ENCODE measurements around the gene ATP5F1D.
A peak's percentile ranks its signal among the peaks of the same experiment; 100 is the strongest.

Gene ATP5F1D

DNA sequence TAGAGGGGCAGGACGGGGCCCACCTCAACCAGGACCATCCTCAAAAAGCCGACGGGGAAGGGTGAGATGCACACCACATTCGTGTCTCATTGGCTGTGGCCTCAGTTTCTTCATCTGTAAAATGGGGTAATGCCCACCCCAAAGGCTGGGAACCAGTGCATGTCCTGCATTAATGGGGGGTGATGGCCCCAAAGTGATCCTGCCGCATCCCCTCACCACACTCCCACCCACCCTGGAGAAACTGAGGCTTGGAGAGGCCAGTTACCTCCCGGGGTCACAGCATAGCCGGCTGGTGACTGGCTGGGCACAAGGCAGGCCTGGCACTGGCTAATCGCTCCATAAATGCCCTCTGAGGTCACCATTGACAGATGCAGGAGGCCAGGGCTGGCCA lies 6.2 kb downstream of the ATP5F1D start:
- TF ChIP-seq, protein P1, sequence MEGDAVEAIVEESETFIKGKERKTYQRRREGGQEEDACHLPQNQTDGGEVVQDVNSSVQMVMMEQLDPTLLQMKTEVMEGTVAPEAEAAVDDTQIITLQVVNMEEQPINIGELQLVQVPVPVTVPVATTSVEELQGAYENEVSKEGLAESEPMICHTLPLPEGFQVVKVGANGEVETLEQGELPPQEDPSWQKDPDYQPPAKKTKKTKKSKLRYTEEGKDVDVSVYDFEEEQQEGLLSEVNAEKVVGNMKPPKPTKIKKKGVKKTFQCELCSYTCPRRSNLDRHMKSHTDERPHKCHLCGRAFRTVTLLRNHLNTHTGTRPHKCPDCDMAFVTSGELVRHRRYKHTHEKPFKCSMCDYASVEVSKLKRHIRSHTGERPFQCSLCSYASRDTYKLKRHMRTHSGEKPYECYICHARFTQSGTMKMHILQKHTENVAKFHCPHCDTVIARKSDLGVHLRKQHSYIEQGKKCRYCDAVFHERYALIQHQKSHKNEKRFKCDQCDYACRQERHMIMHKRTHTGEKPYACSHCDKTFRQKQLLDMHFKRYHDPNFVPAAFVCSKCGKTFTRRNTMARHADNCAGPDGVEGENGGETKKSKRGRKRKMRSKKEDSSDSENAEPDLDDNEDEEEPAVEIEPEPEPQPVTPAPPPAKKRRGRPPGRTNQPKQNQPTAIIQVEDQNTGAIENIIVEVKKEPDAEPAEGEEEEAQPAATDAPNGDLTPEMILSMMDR (IDR thresholded peaks at IDR 0.05; ENCODE audit: borderline replicate concordance, insufficient read depth, low read depth, low read length) = no peak
- H3K4me3 ChIP-seq (ENCODE audit: low read depth, low read length) = peak overlapping the region; percentile 70

DNA sequence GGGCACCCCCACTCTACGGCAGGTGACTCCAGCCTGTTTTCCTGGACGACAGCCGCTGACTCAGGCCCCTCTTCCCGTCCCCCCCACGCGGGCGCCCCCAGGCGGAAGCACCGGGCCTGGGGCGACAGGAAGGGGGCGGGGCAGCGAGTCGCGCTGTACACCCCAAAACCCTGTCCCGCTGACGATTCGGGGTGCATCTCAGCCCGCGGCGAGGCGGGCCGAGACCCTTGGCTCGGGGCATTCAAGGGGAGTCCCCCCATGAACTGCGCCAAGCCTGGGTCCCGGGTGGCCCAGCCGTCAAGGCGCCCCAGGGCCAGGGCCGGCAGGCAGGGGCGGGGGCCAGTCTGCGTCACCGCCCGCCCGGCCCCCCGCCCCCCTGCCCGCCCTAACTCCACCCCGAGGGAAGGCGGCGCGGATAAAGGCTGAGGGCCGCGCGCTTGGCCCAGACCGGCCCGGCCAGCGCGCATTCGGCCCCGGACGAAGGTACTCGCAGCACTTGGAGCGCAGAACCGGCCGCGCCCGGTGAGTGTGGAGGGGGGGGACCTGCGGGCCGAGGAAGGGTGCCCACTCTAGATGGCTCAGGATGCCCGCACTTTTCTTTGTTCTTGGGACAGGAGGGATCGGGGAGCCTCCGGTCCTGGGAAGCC lies 6.7 kb downstream of the ATP5F1D start, which contains the start of gene MIDN:
Gene MIDN (plus strand): TSS at position 445 of the 647 bp plus-strand sequence. CDS start 1,714 bp downstream, outside the sequence.
- H3K4me3 ChIP-seq (ENCODE audit: low read depth, low read length) = peak within 1 kb of the TSS; percentile 70
- TF ChIP-seq, protein P1 (IDR thresholded peaks at IDR 0.05; ENCODE audit: borderline replicate concordance, insufficient read depth, low read depth, low read length) = peak; percentile 56

DNA sequence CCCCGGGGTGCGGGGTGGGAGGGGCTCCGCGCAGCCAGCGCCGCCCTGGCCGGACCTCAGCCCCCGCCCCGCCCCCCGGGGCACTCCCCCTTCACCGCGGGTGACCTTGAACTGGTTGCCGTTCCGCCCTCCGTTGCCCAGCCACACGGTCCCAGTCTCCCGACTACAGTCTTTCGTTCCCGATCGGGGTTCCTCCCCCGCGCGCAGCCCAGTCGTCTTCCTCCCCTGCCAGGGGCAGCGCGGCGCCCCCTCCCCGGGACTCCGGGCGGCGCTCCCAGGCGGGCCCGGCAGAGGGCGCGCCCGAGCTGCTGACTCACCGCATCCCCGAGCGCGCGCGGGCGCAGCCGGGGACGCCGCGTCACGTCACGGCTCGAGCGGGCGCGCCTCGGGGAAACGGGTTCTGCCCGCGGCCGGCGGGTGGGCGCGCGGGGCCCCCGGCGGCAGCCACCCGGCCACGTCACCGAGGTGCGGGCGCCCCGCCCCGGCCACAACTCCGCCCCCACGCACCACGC lies 7.3 kb downstream of the ATP5F1D start:
- H3K4me3 ChIP-seq (ENCODE audit: low read depth, low read length) = peak overlapping the region; percentile 70
- TF ChIP-seq, protein P1 (IDR thresholded peaks at IDR 0.05; ENCODE audit: borderline replicate concordance, insufficient read depth, low read depth, low read length) = peak; percentile 96

DNA sequence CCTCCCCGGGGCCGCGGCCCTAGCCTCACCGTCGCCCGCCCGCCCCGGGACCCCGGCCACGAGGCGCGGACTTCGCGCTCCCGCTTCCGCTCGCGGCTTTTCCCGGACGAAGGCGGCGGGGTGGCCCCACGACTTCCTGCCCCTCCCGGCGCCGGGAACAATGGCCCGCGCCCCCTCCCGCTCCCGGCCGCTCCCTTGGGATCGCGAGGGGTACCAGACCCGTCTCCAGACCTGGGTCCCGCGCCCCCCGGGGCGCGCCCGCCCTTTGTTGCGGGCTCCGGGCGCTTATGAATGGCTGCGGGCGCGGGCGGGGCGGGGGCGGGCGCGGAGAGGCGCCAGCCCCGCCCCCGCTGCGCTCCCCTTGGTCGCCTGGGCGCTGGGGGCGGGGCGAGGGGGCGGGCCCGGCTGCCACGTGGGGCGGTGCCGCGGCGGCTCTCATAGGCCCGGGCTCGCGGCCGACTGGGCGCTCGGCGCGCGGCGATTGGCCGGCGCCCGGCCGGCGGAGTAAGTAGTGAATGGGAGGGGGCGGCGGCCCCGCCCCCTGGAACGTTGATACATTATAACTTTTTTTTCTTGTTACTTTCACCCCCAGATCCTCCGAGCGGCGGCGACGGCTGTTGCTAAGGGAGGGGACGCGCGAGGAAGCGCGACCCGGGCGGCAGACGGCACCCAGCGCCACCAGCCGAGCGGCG lies 7.9 kb downstream of the ATP5F1D start:
- TF ChIP-seq, protein P1 (IDR thresholded peaks at IDR 0.05; ENCODE audit: borderline replicate concordance, insufficient read depth, low read depth, low read length) = no peak
- peak overlapping the region; percentile 73 for H3K4me3 ChIP-seq (ENCODE audit: low read depth, low read length)

DNA sequence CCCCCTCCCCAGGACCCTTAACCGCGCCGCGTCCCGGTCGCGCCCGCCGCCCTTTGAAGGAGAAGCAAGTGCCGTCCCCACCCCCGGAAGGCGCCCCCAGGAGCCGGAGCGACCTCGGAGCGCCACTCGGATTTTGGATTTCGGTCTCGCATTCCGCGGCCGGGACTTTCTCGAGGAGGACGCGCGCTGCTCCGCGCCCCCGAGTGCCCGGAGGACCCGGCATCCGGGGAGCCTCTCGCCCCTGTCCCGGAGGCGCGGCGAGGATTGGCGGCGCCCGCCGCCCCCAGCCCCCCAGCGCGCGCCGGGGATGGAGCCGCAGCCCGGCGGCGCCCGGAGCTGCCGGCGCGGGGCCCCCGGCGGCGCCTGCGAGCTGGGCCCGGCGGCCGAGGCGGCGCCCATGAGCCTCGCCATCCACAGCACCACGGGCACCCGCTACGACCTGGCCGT lies 8.5 kb downstream of the ATP5F1D start:
- peak overlapping the region; percentile 73 for H3K4me3 ChIP-seq (ENCODE audit: low read depth, low read length)
- TF ChIP-seq, protein P1 (IDR thresholded peaks at IDR 0.05; ENCODE audit: borderline replicate concordance, insufficient read depth, low read depth, low read length) = no peak

DNA sequence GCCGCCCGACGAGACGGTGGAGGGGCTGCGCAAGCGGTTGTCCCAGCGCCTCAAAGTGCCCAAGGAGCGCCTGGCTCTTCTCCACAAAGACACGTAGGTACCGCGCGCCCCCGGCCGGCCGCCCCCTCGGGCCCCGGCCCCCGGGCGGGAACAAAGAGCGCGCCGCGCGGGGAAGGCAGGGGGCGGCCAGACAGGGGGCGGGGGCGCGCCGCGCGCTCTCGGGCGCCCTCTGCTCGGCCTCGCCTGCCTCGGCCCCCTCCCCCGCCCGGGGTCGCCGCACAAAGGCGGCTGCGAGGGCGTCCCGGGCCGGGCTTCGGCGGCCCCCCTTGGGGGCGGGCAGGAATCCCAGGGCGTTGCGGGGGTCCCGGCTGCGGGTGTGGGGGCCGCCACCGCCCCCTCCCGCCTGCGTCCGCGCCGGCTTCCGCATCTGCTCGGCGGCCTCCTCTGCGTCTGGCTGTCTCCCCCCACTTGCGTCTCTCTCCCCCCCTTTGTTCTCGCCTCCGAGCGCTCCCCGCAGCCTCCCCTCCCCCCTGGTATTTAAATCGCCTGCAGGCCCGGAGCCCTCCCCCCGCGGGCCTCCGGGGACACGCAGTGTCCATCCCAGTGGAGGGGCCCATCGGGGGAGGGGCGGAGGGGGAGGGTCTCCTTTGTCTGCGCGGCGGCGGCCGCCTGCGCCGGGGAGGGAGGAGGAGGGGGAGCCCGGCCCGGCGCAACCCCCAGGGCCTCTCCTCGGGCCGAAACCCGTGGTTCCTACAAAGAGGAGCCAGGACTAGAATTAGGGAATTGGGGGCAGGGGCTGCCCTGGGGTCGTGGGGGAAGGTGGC lies 9.1 kb downstream of the ATP5F1D start:
- H3K4me3 ChIP-seq (ENCODE audit: low read depth, low read length) = peak overlapping the region; percentile 73
- TF ChIP-seq, protein P1 (IDR thresholded peaks at IDR 0.05; ENCODE audit: borderline replicate concordance, insufficient read depth, low read depth, low read length) = no peak
